ENCODE data around the gene TRIM58.

TRIM58 gene, protein sequence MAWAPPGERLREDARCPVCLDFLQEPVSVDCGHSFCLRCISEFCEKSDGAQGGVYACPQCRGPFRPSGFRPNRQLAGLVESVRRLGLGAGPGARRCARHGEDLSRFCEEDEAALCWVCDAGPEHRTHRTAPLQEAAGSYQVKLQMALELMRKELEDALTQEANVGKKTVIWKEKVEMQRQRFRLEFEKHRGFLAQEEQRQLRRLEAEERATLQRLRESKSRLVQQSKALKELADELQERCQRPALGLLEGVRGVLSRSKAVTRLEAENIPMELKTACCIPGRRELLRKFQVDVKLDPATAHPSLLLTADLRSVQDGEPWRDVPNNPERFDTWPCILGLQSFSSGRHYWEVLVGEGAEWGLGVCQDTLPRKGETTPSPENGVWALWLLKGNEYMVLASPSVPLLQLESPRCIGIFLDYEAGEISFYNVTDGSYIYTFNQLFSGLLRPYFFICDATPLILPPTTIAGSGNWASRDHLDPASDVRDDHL

DNA sequence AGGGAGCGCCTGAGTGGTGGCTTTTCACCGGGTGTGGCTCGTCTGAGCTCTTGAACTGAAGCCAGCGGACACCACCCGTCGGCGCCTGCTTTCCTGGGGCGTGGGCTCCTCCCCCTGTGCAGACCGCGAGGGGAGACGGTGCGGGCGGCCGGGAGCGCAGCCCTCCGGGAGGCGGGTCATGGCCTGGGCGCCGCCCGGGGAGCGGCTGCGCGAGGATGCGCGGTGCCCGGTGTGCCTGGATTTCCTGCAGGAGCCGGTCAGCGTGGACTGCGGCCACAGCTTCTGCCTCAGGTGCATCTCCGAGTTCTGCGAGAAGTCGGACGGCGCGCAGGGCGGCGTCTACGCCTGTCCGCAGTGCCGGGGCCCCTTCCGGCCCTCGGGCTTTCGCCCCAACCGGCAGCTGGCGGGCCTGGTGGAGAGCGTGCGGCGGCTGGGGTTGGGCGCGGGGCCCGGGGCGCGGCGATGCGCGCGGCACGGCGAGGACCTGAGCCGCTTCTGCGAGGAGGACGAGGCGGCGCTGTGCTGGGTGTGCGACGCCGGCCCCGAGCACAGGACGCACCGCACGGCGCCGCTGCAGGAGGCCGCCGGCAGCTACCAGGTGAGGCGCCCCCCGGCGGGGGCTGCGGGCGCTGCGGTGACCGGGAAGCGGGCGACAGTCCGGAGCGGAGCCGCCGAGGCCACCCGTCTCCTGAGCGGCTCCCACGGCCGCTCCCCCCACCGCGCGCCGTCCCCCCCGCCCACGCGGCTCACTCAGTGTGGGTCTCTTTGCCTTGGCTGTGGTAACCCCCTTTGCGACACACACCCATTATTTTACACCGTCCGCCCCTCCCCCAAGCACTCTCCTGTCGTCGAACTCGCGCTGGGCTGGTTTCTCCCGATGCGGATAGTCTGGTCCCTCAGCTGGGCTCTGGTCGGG, at the start of gene TRIM58:
Gene TRIM58, plus strand, starts transcription at position 119 of the 916 bp plus-strand sequence. Its CDS starts 60 bp downstream, at position 179.
- Histone ChIP-seq H3K27me3 (ENCODE audit: control insufficient read depth, insufficient read depth, low read length) (peaks cover 28% of the 10 kb centered on the region), H3K9me3 (ENCODE audit: control insufficient read depth, insufficient read depth, low read length) (no peaks in the 10 kb centered on the region), H3K27ac (ENCODE audit: low read depth, low read length) (no peak within 1 kb of the TSS), H3K4me3 (ENCODE audit: low read depth, low read length) (peak within 1 kb of the TSS; percentile 66), H3K9ac (ENCODE audit: low read depth, low read length) (peak within 1 kb of the TSS; percentile 7; the same call in 1 of the 2 replicates), H3K36me3 (ENCODE audit: control insufficient read depth, insufficient read depth, low read length) (no peaks in the 10 kb centered on the region), H3K4me1 (ENCODE audit: control insufficient read depth, insufficient read depth, low read length) (no peaks in the 10 kb centered on the region)

GRCh38 chr1:247812637-247813036, 44.4 kb upstream of the TRIM58 start:
- Histone ChIP-seq H3K27me3 (ENCODE audit: control insufficient read depth, insufficient read depth, low read length) (no peaks in the 10 kb centered on the region), H3K36me3 (ENCODE audit: control insufficient read depth, insufficient read depth, low read length) (no peaks in the 10 kb centered on the region), H3K27ac (ENCODE audit: low read depth, low read length) (no peak overlapping the region), H3K9ac (ENCODE audit: low read depth, low read length) (no peak overlapping the region), H3K4me1 (ENCODE audit: control insufficient read depth, insufficient read depth, low read length) (no peaks in the 10 kb centered on the region), H3K9me3 (ENCODE audit: control insufficient read depth, insufficient read depth, low read length) (peaks cover 13% of the 10 kb centered on the region), H3K4me3 (ENCODE audit: low read depth, low read length) (no peak overlapping the region)

- Histone ChIP-seq H3K4me3 (ENCODE audit: low read depth, low read length) (no peak overlapping the region), H3K4me1 (ENCODE audit: control insufficient read depth, insufficient read depth, low read length) (peaks cover 13% of the 10 kb centered on the region; the same call in 1 of the 2 replicates), H3K36me3 (ENCODE audit: control insufficient read depth, insufficient read depth, low read length) (no peaks in the 10 kb centered on the region), H3K9ac (ENCODE audit: low read depth, low read length) (no peak overlapping the region), H3K27ac (ENCODE audit: low read depth, low read length) (no peak overlapping the region), H3K9me3 (ENCODE audit: control insufficient read depth, insufficient read depth, low read length) (no peaks in the 10 kb centered on the region), H3K27me3 (ENCODE audit: control insufficient read depth, insufficient read depth, low read length) (no peaks in the 10 kb centered on the region)
These were observed 34.9 kb upstream of the TRIM58 start for GRCh38 chr1:247822060-247822459.

GRCh38 chr1:247824023-247824422, 33.0 kb upstream of the TRIM58 start, which contains the start of gene OR14A16:
OR14A16 (minus strand) TSS chr1:247824119; CDS start chr1:247815729, 8,390 bp downstream.
- Histone ChIP-seq H3K27ac (ENCODE audit: low read depth, low read length) (no peak within 1 kb of the TSS), H3K9ac (ENCODE audit: low read depth, low read length) (no peak within 1 kb of the TSS), H3K27me3 (ENCODE audit: control insufficient read depth, insufficient read depth, low read length) (no peaks in the 10 kb centered on the region), H3K4me3 (ENCODE audit: low read depth, low read length) (no peak within 1 kb of the TSS), H3K4me1 (ENCODE audit: control insufficient read depth, insufficient read depth, low read length) (peaks cover 13% of the 10 kb centered on the region; the same call in 1 of the 2 replicates), H3K36me3 (ENCODE audit: control insufficient read depth, insufficient read depth, low read length) (no peaks in the 10 kb centered on the region), H3K9me3 (ENCODE audit: control insufficient read depth, insufficient read depth, low read length) (no peaks in the 10 kb centered on the region)

- H3K9ac ChIP-seq (ENCODE audit: low read depth, low read length), result no peak overlapping the region
- H3K4me1 ChIP-seq (ENCODE audit: control insufficient read depth, insufficient read depth, low read length), result peaks cover 13% of the 10 kb centered on the region; the same call in 1 of the 2 replicates
- H3K9me3 ChIP-seq (ENCODE audit: control insufficient read depth, insufficient read depth, low read length), result no peaks in the 10 kb centered on the region
- H3K36me3 ChIP-seq (ENCODE audit: control insufficient read depth, insufficient read depth, low read length), result no peaks in the 10 kb centered on the region
- H3K4me3 ChIP-seq (ENCODE audit: low read depth, low read length), result no peak overlapping the region
- no peaks in the 10 kb centered on the region for H3K27me3 ChIP-seq (ENCODE audit: control insufficient read depth, insufficient read depth, low read length)
- H3K27ac ChIP-seq (ENCODE audit: low read depth, low read length), result no peak overlapping the region
These were observed 31.6 kb upstream of the TRIM58 start for GRCh38 chr1:247825362-247825761.

- no peaks in the 10 kb centered on the region for H3K9me3 ChIP-seq (ENCODE audit: control insufficient read depth, insufficient read depth, low read length)
- H3K4me1 ChIP-seq (ENCODE audit: control insufficient read depth, insufficient read depth, low read length), result peaks cover under 1% of the 10 kb centered on the region; the same call in 1 of the 2 replicates
- no peak overlapping the region for H3K9ac ChIP-seq (ENCODE audit: low read depth, low read length)
- no peak overlapping the region for H3K27ac ChIP-seq (ENCODE audit: low read depth, low read length)
- no peaks in the 10 kb centered on the region for H3K27me3 ChIP-seq (ENCODE audit: control insufficient read depth, insufficient read depth, low read length)
- no peaks in the 10 kb centered on the region for H3K36me3 ChIP-seq (ENCODE audit: control insufficient read depth, insufficient read depth, low read length)
- no peak overlapping the region for H3K4me3 ChIP-seq (ENCODE audit: low read depth, low read length)
These were observed 27.3 kb upstream of the TRIM58 start for GRCh38 chr1:247829656-247830055.

DNA sequence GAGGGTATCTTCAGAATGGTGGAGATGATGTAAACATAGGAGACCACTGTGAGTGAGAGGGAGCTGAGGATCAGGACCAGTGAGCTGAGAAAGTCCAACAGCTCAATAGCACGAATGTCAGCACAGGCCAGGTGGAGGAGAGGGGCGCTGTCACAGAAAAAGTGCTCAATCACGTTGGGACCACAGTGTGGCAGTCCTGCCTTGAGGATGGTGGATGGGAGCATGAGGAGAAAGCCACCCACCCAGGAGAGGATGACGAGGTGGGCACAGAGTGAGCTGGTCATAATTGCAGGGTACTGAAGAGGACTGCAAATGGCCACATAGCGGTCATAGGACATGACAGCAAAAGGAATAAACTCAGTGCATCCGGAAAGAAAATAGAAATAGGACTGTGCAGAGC, 23.4 kb upstream of the TRIM58 start:
- Histone ChIP-seq H3K27me3 (ENCODE audit: control insufficient read depth, insufficient read depth, low read length) (no peaks in the 10 kb centered on the region), H3K36me3 (ENCODE audit: control insufficient read depth, insufficient read depth, low read length) (no peaks in the 10 kb centered on the region), H3K4me3 (ENCODE audit: low read depth, low read length) (no peak overlapping the region), H3K4me1 (ENCODE audit: control insufficient read depth, insufficient read depth, low read length) (no peaks in the 10 kb centered on the region), H3K9ac (ENCODE audit: low read depth, low read length) (no peak overlapping the region), H3K27ac (ENCODE audit: low read depth, low read length) (no peak overlapping the region), H3K9me3 (ENCODE audit: control insufficient read depth, insufficient read depth, low read length) (no peaks in the 10 kb centered on the region)

- Histone ChIP-seq H3K36me3 (ENCODE audit: control insufficient read depth, insufficient read depth, low read length) (no peaks in the 10 kb centered on the region), H3K9me3 (ENCODE audit: control insufficient read depth, insufficient read depth, low read length) (no peaks in the 10 kb centered on the region), H3K27ac (ENCODE audit: low read depth, low read length) (no peak overlapping the region), H3K4me3 (ENCODE audit: low read depth, low read length) (no peak overlapping the region), H3K9ac (ENCODE audit: low read depth, low read length) (no peak overlapping the region), H3K4me1 (ENCODE audit: control insufficient read depth, insufficient read depth, low read length) (peaks cover 13% of the 10 kb centered on the region), H3K27me3 (ENCODE audit: control insufficient read depth, insufficient read depth, low read length) (no peaks in the 10 kb centered on the region)
These were observed 16.2 kb upstream of the TRIM58 start for GRCh38 chr1:247840818-247841217.

- Histone ChIP-seq H3K4me1 (ENCODE audit: control insufficient read depth, insufficient read depth, low read length) (peaks cover 13% of the 10 kb centered on the region), H3K9me3 (ENCODE audit: control insufficient read depth, insufficient read depth, low read length) (no peaks in the 10 kb centered on the region), H3K4me3 (ENCODE audit: low read depth, low read length) (no peak within 1 kb of the TSS), H3K27ac (ENCODE audit: low read depth, low read length) (no peak within 1 kb of the TSS), H3K36me3 (ENCODE audit: control insufficient read depth, insufficient read depth, low read length) (no peaks in the 10 kb centered on the region), H3K9ac (ENCODE audit: low read depth, low read length) (no peak within 1 kb of the TSS), H3K27me3 (ENCODE audit: control insufficient read depth, insufficient read depth, low read length) (no peaks in the 10 kb centered on the region)
These were observed 15.2 kb upstream of the TRIM58 start, which contains the start of gene OR11L1 for GRCh38 chr1:247841796-247842195. OR11L1 (minus strand) TSS chr1:247841896; CDS start chr1:247841896, 0 bp downstream.

- no peak overlapping the region for H3K4me3 ChIP-seq (ENCODE audit: low read depth, low read length)
- no peaks in the 10 kb centered on the region for H3K27me3 ChIP-seq (ENCODE audit: control insufficient read depth, insufficient read depth, low read length)
- H3K27ac ChIP-seq (ENCODE audit: low read depth, low read length), result no peak overlapping the region
- peaks cover 13% of the 10 kb centered on the region for H3K4me1 ChIP-seq (ENCODE audit: control insufficient read depth, insufficient read depth, low read length)
- H3K9me3 ChIP-seq (ENCODE audit: control insufficient read depth, insufficient read depth, low read length), result no peaks in the 10 kb centered on the region
- no peaks in the 10 kb centered on the region for H3K36me3 ChIP-seq (ENCODE audit: control insufficient read depth, insufficient read depth, low read length)
- no peak overlapping the region for H3K9ac ChIP-seq (ENCODE audit: low read depth, low read length)
These were observed 13.6 kb upstream of the TRIM58 start for GRCh38 chr1:247843411-247843810.

All from HUES48 (cell line).